ENCODE results near the gene RASSF9.

DNA sequence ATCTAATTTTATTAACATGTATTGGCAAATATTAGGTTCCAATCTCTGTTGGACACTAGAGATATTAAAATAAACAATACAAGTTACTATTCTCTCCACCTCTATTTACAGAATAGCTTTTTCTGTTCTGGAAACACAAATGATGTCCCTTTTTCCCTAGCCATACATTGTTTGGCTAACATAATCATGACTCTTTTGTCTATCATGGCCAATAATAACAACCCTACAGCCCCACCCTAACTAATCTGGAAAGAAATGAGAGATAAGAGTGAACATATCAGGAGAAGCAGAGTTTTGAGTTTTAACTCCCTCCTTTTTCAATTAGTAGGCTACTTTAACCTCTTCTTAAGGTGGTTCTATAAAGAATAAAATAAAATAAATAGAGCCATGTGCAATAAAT lies 40.2 kb downstream of the RASSF9 start:
- no peak for TF ChIP-seq POLR2A (IDR thresholded peaks at IDR 0.05)
- TF ChIP-seq, protein P1, sequence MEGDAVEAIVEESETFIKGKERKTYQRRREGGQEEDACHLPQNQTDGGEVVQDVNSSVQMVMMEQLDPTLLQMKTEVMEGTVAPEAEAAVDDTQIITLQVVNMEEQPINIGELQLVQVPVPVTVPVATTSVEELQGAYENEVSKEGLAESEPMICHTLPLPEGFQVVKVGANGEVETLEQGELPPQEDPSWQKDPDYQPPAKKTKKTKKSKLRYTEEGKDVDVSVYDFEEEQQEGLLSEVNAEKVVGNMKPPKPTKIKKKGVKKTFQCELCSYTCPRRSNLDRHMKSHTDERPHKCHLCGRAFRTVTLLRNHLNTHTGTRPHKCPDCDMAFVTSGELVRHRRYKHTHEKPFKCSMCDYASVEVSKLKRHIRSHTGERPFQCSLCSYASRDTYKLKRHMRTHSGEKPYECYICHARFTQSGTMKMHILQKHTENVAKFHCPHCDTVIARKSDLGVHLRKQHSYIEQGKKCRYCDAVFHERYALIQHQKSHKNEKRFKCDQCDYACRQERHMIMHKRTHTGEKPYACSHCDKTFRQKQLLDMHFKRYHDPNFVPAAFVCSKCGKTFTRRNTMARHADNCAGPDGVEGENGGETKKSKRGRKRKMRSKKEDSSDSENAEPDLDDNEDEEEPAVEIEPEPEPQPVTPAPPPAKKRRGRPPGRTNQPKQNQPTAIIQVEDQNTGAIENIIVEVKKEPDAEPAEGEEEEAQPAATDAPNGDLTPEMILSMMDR (IDR thresholded peaks at IDR 0.05): no peak

Measured in right lobe of liver (tissue), 4 donors.